Activated T-cell treated with anti-CD3 and anti-CD28 coated beads for 4 hours (primary cell): Measurements from ENCODE around the gene CALB2.
"Not testable (repeated sequence)": the region's sequence is repeated elsewhere in the genome, so short reads cannot be mapped to it uniquely, and the experiment has no call there.

Experiments used
- DNase-seq: peaks from one replicate; pipeline ENCODE4 v3.0.0-alpha.2; 2020

Gene CALB2, protein sequence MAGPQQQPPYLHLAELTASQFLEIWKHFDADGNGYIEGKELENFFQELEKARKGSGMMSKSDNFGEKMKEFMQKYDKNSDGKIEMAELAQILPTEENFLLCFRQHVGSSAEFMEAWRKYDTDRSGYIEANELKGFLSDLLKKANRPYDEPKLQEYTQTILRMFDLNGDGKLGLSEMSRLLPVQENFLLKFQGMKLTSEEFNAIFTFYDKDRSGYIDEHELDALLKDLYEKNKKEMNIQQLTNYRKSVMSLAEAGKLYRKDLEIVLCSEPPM

DNA sequence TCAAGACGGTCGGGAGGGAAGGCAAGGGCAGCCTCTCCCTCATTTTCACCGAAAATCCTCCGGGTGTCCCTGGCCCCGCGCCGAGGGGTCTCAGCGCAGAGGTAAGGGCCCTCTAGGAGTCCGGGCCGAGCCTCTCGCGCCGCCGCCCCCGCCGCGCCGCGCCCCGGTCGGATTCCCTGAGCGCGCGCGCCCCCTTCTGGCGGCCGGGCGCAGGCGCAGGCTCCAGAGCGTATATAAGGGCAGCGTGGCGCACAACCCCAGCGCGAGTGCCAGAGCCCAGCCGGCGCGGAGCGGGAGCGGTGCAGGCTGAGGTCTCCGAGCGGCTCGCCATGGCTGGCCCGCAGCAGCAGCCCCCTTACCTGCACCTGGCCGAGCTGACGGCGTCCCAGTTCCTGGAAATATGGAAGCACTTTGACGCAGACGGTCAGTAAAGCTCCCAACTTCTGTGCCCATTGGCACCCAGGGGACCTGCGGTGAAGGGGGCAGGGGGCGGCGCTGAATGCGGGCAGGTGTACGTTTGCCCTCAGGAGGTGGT, at the start of gene CALB2:
TSS of gene CALB2 (plus strand) at position 260 of the 535 bp plus-strand sequence. CDS start at position 330, 70 bp downstream.
- DNase-seq, result peak; percentile 45

GRCh38 chr16:71311553-71312158, 46.9 kb upstream of the CALB2 start:
- peak; percentile 11 for DNase-seq

DNA sequence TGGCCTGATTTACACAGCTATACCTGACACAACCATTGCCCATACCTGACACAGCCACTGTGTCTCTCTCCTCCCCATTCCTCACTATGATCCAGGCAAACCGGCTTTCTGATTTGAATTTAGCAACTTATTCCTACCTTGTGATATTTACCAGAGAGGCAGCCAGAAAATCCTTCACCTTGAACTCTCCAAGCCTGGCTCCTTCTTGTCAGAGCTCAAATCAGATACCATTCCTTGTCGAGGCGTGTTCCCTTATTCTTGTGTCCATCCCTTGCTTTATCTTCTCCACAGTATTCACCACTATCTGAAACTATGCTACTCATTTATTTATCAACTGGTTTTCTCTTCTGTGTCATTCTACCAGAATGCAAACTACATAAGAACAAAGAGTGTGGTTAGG, 44.9 kb upstream of the CALB2 start:
- DNase-seq, result not testable (repeated sequence)

- DNase-seq, result no peak
Measured at GRCh38 chr16:71315269-71315668, 43.3 kb upstream of the CALB2 start.

DNA sequence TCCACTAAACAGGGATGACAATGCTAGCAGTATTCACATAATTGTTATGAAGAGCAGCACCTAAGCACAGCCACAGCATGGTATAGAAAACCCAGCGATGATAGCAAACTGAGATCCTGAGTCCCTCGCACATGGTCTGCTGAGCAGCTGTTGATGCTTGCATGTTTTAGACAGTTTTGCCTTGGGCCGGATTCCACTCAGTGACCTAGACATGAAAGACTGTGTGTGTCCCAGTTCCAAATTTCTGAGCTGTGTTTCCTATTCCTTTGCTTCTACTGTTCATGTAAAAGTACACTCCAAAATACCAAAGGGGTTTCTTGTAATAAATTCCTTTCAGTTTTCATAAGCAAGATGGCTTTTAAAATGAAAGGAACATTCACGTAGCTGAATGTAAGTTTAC, 38.5 kb upstream of the CALB2 start:
- DNase-seq, result no peak

- no peak for DNase-seq
Measured at GRCh38 chr16:71327720-71328119, 30.8 kb upstream of the CALB2 start.

DNA sequence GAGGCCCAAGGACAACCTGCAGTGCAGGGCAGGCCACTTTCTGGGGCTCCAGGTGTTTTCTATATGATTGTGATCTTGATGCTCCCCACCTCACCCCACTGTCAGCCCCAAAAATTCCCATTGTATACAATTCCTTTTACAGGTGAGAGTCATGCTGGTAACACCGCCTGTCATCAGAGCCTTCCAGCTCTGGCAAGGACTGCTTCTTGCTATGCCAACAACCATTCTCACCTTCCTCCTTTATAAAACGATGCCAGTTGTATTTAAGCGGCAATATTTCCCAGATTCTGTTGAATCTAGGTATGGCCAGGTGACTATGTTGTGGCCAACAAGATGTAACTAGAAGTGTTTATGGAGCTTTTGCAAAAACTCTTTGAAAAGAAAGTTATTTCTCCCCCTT, 30.4 kb upstream of the CALB2 start:
- no peak for DNase-seq

DNA sequence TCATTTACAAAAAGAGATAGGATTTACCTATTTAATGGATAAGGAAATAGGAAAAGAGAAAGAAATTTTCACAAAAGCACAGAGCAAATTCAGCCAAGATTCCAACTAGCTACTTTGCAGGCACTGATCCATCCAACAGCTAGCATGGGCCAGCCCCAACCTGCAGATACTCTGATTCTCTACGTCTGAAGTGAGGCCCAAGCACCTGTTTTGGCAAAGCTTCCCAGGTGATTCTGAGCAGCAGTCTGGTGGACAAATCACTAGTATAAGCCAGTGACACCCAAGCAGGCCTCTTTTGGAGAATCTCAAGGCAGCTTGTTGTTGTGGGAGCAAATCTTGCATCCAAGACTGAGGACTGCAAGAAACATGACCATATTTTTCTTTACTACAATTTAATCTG, 20.9 kb upstream of the CALB2 start:
- DNase-seq, result no peak

DNA sequence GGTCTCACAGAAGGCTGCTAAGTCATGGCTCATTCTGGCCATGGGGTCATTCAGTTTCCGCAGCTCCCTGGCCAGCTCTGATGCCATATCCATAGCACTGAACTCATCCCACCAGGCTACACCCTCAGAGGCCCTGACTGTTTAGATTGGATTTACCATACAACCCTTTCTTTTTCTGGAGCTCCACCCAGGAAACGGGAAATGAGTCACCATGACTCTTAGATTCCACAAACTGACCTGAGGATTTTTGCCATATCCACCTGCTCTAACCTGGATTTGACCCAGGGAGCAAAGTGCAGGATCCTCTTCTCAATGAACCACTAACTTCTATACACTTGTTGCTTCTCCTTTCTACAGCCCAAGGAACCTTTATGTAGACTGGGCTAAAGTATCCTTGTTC, 20.3 kb upstream of the CALB2 start:
- DNase-seq, result no peak

DNA sequence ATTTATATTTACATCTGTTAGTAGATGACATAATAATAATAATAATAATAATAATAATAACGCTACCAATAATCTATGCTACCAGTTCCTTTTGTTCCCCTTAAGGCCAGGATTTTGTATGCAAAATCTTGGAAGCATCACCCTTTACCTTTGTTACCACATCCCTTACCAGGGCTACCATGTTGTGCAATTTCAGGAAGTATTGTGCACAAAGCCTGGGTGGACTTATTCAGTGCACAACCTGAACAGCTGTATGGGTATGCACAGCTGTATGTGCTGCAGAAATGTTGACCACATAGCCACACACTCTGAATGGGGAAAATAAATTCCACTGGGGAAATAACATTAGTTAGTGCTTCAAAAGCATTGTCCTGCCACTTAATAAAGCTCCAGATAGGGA, 19.9 kb upstream of the CALB2 start:
- no peak for DNase-seq

GRCh38 chr16:71339236-71340171, 19.0 kb upstream of the CALB2 start:
- no peak for DNase-seq

GRCh38 chr16:71340406-71340805, 18.1 kb upstream of the CALB2 start:
- DNase-seq, result no peak

DNA sequence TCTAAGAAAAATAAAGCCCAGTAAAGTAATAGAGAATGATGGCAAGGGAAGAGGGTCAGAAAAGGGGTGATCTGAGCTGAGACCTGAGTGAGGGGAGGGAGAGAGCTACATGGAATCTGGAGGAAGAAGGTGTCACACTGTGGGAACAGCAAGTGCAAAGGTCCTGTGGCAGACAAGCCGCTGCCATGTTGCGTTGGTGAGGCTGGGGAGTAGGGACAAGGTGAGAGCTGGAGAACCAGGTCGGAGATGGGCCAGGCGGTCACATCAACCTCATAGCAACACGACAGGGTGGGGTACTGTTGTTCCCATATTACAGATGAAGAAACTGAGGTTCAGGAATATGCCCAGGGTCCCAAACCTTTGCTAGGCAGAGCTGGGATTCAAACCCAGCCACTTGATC, 16.6 kb upstream of the CALB2 start:
- no peak for DNase-seq

- no peak for DNase-seq
Measured at GRCh38 chr16:71343078-71343477, 15.4 kb upstream of the CALB2 start.

- DNase-seq, result no peak
Measured at GRCh38 chr16:71344315-71344905, 14.1 kb upstream of the CALB2 start.

- no peak for DNase-seq
Measured at GRCh38 chr16:71345031-71345430, 13.5 kb upstream of the CALB2 start.

DNA sequence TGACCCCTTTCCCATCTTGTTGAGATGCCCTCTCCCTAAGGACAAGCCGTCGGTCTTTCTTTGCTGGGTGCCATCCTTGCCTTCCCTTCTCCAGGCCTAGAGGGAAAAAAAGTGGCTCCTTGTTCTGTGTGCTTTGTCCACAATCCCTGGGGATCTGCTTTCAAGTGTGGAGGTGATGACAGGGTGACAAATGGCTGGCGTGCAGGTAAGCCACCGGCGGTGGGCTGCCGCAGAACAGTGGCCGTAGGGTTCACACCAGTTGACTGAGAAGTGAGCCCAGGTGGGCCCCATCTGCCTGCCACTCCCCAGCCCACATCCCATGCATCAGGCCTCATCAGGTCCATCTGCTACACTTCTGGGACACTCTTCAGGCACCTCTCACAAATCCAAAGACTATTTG, 11.4 kb upstream of the CALB2 start:
- no peak for DNase-seq

DNA sequence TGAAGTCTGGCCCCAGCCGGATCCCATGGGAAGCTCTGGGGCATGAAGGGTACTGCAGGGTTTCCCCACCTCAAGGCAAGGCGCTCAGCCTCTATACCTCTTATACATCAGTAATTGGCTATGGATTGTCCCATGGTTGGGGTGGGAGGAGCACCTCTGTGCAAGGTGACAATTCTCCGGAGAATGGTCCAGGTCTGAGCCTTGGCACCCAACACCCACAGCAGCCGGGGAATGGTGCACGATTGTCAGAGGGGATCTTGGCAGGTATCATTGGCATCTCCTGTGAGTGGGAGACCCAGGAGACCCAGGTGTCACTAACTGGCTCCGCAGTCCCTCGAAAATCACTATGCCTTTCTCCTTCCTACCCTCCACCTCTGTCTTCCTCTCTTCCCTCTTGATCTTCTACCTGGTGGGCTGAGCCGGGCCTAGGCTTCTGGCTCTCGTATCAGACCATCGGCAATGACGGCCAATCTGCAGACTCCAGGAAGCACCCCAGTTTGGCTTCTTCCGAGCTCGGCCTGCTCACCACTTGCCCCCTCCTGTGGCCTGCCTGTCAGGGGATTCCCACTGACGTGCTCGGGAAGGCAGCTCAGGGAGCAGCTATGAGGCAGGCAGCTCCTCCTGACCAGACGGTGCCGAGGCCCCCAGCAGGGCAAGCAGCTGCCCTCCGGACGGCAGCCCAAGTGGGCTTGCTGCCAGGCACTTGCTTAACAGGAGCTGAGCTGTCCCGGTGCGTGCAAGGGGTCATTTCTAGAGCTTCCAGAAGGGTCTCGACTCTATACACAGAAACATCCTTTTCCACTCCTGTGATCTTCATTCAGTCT, 10.0 kb upstream of the CALB2 start:
- DNase-seq, result no peak

DNA sequence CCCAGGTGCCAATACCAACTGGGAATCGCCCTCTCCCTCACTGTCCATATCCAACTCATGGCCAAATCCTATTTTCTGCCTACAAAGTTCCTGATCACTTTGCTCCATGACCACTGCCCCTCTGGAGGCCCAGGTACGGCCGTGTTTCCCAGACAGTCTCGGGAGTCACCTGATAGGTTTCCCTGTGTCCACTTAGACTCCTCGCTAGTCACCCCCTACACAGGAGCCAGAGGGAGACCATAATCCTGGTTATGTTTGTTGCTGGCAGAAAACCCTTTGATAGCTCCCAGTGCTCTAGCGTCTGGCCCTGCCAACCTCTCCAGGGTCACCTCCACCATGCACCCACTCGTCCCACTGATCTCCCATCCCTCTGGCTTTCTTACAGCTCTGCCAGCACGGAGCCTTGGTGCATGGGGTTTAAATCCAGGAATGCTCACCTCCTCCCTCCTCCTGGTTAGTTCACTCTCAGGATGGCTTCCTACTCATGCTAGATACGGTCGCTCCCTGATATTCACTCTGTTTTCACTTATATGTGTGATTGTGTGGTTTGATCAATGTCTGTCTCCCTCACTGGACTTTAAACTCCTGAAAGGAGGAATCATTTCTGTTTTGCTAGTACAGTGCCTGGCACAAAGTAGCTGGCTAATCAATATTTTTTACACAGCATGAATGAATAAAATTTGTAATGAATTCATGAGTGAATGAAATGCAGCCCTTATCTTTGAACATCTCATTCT, 7.5 kb upstream of the CALB2 start:
- DNase-seq, result no peak

DNA sequence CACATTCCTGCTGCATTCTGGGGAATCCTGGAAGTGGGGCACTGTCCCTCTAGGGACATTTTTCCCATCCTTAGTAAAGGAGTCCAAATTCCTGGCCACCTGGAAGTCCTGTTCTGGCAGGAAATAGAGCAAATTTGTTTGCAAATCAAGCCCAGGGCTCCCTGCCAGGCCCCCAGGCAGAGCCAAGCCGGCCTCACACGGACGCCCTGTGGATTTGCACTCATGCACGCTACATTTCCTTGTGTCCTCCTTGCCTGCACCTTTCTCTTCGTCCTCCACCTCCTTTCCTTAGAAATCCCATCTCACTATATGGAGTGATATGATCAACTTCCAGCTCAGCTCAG, 7.0 kb upstream of the CALB2 start:
- no peak for DNase-seq

DNA sequence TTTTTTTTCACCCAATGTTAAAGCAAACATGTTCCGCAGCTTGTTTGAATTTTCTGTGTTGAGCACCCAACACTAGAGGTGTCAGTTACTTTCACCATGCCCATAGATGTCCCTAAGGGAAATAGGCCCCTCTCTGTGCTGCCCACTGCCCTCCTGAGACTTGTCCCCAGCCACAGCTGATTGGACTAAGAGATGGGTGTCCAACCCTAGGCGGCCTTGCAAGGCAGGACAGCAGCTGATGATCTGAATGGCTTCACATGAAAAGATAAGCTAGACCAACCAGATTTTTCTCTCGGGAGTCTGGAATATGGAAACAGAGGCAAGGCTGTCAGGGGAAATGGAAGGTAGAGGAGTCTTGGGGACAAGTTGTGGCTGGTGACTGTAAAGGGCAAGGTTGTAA, 6.1 kb upstream of the CALB2 start:
- DNase-seq, result no peak
